T1000 (cell line): ENCODE results near the gene MAPK10.
"Not testable (repeated sequence)": the region's sequence is repeated elsewhere in the genome, so short reads cannot be mapped to it uniquely, and the experiment has no call there.

Experiments used
- DNase-seq: peaks from one replicate; lab custom pipeline; 2025; ENCODE audit warnings: mixed read lengths; lab: John Stamatoyannopoulos, UW

The MAPK10 gene

GRCh38 chr4:86035688-86036087 is 324.2 kb downstream of the MAPK10 start:
- no peak for DNase-seq

GRCh38 chr4:86034616-86035015 is 325.2 kb downstream of the MAPK10 start:
- no peak for DNase-seq

GRCh38 chr4:86033171-86033570 is 326.7 kb downstream of the MAPK10 start:
- no peak for DNase-seq

GRCh38 chr4:86032476-86033022 is 327.3 kb downstream of the MAPK10 start:
- no peak for DNase-seq

GRCh38 chr4:86031927-86032326 is 327.9 kb downstream of the MAPK10 start:
- no peak for DNase-seq

- no peak for DNase-seq
Observed at GRCh38 chr4:86026720-86027119, 333.1 kb downstream of the MAPK10 start.

- not testable (repeated sequence) for DNase-seq
Observed at GRCh38 chr4:86021671-86022070, 338.2 kb downstream of the MAPK10 start.

GRCh38 chr4:86019906-86020305 is 339.9 kb downstream of the MAPK10 start:
- no peak for DNase-seq

- no peak for DNase-seq
Observed at GRCh38 chr4:86019362-86019761, 340.5 kb downstream of the MAPK10 start.

GRCh38 chr4:86015412-86016350 is 344.2 kb downstream of the MAPK10 start:
- DNase-seq, result no peak

GRCh38 chr4:86014599-86014998 is 345.3 kb downstream of the MAPK10 start:
- no peak for DNase-seq

- no peak for DNase-seq
Observed at GRCh38 chr4:86013621-86014020, 346.2 kb downstream of the MAPK10 start.

- DNase-seq, result no peak
Observed at GRCh38 chr4:86011117-86011516, 348.7 kb downstream of the MAPK10 start.

- no peak for DNase-seq
Observed at GRCh38 chr4:86007042-86007441, 352.8 kb downstream of the MAPK10 start.

- DNase-seq, result no peak
Observed at GRCh38 chr4:86006057-86006456, 353.8 kb downstream of the MAPK10 start.

GRCh38 chr4:86004030-86004429 is 355.8 kb downstream of the MAPK10 start:
- DNase-seq, result no peak

GRCh38 chr4:86001591-86001990 is 358.3 kb downstream of the MAPK10 start:
- no peak for DNase-seq

GRCh38 chr4:85995361-85995760 is 364.5 kb downstream of the MAPK10 start:
- no peak for DNase-seq

- no peak for DNase-seq
Observed at GRCh38 chr4:85994576-85994975, 365.3 kb downstream of the MAPK10 start.

GRCh38 chr4:85993641-85994040 is 366.2 kb downstream of the MAPK10 start:
- DNase-seq, result no peak

GRCh38 chr4:85986266-85986665 is 373.6 kb downstream of the MAPK10 start:
- no peak for DNase-seq

- DNase-seq, result no peak
Observed at GRCh38 chr4:85979276-85979675, 380.6 kb downstream of the MAPK10 start.

GRCh38 chr4:85970535-85970934 is 389.3 kb downstream of the MAPK10 start:
- no peak for DNase-seq
